Measurements from ENCODE around the gene GREB1.

- TF ChIP-seq CTCF (conservative IDR thresholded peaks at IDR 0.05; ENCODE audit: low read depth, low read length) = no peak
- no peak for TF ChIP-seq RAD21 (IDR thresholded peaks at IDR 0.05; ENCODE audit: low read length)
- TF ChIP-seq POLR2A (IDR thresholded peaks at IDR 0.05; ENCODE audit: low read depth, low read length) = no peak
- no peak for TF ChIP-seq ELK1 (IDR thresholded peaks at IDR 0.05; ENCODE audit: borderline replicate concordance, low read depth, low read length)
- no peak for TF ChIP-seq RFX5 (IDR thresholded peaks at IDR 0.05; ENCODE audit: low read depth, low read length)
- no peak for TF ChIP-seq USF2 (IDR thresholded peaks at IDR 0.05; ENCODE audit: low read depth, low read length)
- TF ChIP-seq RCOR1 (IDR thresholded peaks at IDR 0.05; ENCODE audit: insufficient replicate concordance, low read length) = no peak
- TF ChIP-seq SMC3 (IDR thresholded peaks at IDR 0.05; ENCODE audit: low read depth, low read length) = no peak
- TF ChIP-seq MXI1 (IDR thresholded peaks at IDR 0.05; ENCODE audit: borderline replicate concordance, low read depth, low read length) = no peak
- no peak for TF ChIP-seq NFE2L2 (IDR thresholded peaks at IDR 0.05; ENCODE audit: low read depth, low read length)
- TF ChIP-seq FOS (IDR thresholded peaks at IDR 0.05; ENCODE audit: low read depth, low read length) = no peak
- TF ChIP-seq CEBPB (IDR thresholded peaks at IDR 0.05; ENCODE audit: low read depth, low read length) = no peak
- TF ChIP-seq BHLHE40 (IDR thresholded peaks at IDR 0.05; ENCODE audit: low read depth, low read length) = no peak
Measured at GRCh38 chr2:11665028-11665427, 131.2 kb downstream of the GREB1 start.

All from IMR-90 (cell line).